Mesothelial cell of epicardium (in vitro differentiated cells): ENCODE measurements around the gene FAM120A. TPM values are rescaled to one million over a fixed set of nuclear protein-coding genes. Genes with fewer than 3 reads are reported as not detected.

Source experiments
- DNase-seq, 2 experiments: peaks; one replicate each; pipeline ENCODE4 v3.0.0; 2021; ENCODE audit warnings: low spot score in 2 of 2; ENCODE audit not compliant: unreplicated experiment in 2 of 2
- H3K27ac Mint-ChIP-seq: 2 replicates; pipeline ENCODE4 v1.8.0; 2021; ENCODE audit warnings: mixed read lengths
- H3K27me3 Mint-ChIP-seq: 2 replicates; pipeline ENCODE4 v1.8.0; 2021; ENCODE audit warnings: low read depth, mixed read lengths
- H3K36me3 Mint-ChIP-seq: 2 replicates; pipeline ENCODE4 v1.8.0; 2021; ENCODE audit warnings: mixed read lengths
- H3K4me1 Mint-ChIP-seq: 2 replicates; pipeline ENCODE4 v1.8.0; 2021; ENCODE audit warnings: mixed read lengths
- H3K4me3 Mint-ChIP-seq: 2 replicates; pipeline ENCODE4 v1.8.0; 2021; ENCODE audit warnings: mild to moderate bottlenecking, moderate library complexity, mixed read lengths
- H3K9me3 Mint-ChIP-seq: 2 replicates; pipeline ENCODE4 v1.8.0; 2021; ENCODE audit warnings: mixed read lengths
- total RNA-seq: library from RNA; stranded (reverse); gene quantifications from 3 replicates; pipeline ENCODE4 v1.2.1, GENCODE V29; 2021
- TF ChIP-seq, protein P1 (sequence below): fragments of 200-600 bp; sonication (generic); IDR thresholded peaks from one replicate; pipeline ENCODE4 v1.5.0; 2021; ENCODE audit warnings: antibody characterized with exemption; ENCODE audit not compliant: unreplicated experiment

The FAM120A gene
- total RNA-seq, 1 donor from 2014 or later = 59.4 TPM

DNA sequence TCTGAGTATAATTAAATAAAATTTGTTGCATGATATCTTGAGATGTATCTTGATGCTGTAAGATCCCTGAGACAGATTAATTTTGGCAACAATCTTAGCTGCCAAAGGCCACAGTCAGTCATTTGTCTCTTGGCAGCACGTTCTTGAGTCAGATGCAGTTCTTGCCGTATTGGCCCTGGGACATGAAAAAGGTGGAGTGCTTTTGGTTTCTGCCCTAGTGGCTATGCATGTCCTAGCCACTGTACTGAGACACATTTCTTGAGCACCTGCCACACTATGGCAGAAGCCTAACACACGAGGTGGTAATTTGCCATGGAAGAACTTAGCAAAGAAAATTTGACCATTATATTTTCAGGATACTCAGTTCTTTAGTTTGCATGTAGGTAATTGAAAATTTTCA lies 79.9 kb downstream of the FAM120A start:
- no peaks in the 10 kb centered on the region for H3K27me3 Mint-ChIP-seq
- TF ChIP-seq, protein P1, sequence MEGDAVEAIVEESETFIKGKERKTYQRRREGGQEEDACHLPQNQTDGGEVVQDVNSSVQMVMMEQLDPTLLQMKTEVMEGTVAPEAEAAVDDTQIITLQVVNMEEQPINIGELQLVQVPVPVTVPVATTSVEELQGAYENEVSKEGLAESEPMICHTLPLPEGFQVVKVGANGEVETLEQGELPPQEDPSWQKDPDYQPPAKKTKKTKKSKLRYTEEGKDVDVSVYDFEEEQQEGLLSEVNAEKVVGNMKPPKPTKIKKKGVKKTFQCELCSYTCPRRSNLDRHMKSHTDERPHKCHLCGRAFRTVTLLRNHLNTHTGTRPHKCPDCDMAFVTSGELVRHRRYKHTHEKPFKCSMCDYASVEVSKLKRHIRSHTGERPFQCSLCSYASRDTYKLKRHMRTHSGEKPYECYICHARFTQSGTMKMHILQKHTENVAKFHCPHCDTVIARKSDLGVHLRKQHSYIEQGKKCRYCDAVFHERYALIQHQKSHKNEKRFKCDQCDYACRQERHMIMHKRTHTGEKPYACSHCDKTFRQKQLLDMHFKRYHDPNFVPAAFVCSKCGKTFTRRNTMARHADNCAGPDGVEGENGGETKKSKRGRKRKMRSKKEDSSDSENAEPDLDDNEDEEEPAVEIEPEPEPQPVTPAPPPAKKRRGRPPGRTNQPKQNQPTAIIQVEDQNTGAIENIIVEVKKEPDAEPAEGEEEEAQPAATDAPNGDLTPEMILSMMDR = no peak
- H3K27ac Mint-ChIP-seq = no peak overlapping the region
- no peak overlapping the region for H3K4me3 Mint-ChIP-seq
- peaks cover 1% of the 10 kb centered on the region for H3K4me1 Mint-ChIP-seq
- no peaks in the 10 kb centered on the region for H3K9me3 Mint-ChIP-seq
- peaks cover 42% of the 10 kb centered on the region for H3K36me3 Mint-ChIP-seq
- DNase-seq = no peak

DNA sequence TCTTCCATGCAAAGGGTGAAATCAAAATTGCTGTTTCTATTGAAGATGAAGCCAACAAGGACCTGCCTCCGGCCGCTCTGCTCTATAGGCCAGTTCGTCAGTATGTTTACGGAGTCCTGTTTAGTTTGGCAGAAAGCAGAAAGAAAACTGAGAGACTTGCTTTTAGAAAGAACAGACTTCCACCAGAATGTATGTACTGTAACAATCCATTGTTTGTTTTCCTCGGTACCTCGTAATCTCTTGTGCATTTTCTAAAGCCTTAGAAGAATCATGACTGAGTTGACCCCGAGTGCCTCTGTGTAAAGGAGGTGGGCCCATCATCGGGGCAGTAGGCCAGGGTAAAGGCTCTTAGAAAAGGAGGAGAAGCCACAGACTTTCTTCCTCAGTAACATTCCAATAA lies 80.7 kb downstream of the FAM120A start:
- TF ChIP-seq, protein P1 = no peak
- no peaks in the 10 kb centered on the region for H3K4me1 Mint-ChIP-seq
- no peak overlapping the region for H3K4me3 Mint-ChIP-seq
- H3K36me3 Mint-ChIP-seq = peaks cover 35% of the 10 kb centered on the region
- no peaks in the 10 kb centered on the region for H3K27me3 Mint-ChIP-seq
- DNase-seq = no peak
- H3K9me3 Mint-ChIP-seq = no peaks in the 10 kb centered on the region
- no peak overlapping the region for H3K27ac Mint-ChIP-seq

DNA sequence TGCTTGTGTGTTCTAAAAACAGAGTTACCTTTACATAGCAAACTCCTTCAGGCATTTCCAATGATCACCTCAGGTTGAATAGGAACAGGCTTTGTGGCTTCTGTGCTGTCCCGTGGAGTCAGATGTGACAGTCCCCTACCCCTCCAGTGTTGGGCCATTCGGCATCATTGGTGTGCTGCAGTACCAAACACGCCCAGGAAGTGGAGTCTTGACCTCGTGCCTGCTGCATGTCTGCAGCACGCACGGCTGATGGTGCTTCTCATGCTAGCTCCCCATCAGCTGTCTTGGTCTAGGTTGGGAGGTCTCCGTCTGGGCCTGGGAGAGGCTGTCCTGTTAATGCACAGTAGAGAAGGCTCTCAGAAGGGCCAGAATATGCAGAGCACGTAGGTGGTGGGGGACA lies 82.4 kb downstream of the FAM120A start:
- TF ChIP-seq, protein P1 = no peak
- no peak for DNase-seq
- Mint-ChIP-seq H3K27me3 (no peaks in the 10 kb centered on the region), H3K4me3 (no peak overlapping the region), H3K4me1 (no peaks in the 10 kb centered on the region), H3K27ac (no peak overlapping the region), H3K36me3 (peaks cover 30% of the 10 kb centered on the region), H3K9me3 (no peaks in the 10 kb centered on the region)

DNA sequence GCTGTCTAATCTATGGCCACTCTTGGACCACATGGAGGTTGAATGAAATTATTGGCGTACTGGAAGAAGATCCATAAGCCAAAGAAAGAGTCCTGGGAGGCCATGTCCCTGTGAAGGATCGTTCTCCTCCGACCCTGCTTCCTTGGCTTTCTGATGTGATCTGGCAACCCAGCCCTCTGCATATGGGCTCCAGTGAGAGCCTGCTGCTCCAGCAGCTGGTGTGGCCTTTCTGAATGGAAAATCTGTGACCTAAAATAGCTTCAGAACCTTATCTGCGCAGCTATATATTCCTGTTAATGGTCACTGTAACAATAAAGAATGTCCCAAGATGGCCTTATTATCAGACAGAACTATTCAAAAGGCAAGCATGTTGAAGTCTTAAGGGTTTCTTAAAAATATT lies 84.7 kb downstream of the FAM120A start:
- H3K27me3 Mint-ChIP-seq = no peaks in the 10 kb centered on the region
- H3K36me3 Mint-ChIP-seq = peaks cover 26% of the 10 kb centered on the region
- no peak overlapping the region for H3K4me3 Mint-ChIP-seq
- TF ChIP-seq, protein P1 = no peak
- no peak overlapping the region for H3K27ac Mint-ChIP-seq
- no peak for DNase-seq
- no peaks in the 10 kb centered on the region for H3K4me1 Mint-ChIP-seq
- H3K9me3 Mint-ChIP-seq = no peaks in the 10 kb centered on the region

DNA sequence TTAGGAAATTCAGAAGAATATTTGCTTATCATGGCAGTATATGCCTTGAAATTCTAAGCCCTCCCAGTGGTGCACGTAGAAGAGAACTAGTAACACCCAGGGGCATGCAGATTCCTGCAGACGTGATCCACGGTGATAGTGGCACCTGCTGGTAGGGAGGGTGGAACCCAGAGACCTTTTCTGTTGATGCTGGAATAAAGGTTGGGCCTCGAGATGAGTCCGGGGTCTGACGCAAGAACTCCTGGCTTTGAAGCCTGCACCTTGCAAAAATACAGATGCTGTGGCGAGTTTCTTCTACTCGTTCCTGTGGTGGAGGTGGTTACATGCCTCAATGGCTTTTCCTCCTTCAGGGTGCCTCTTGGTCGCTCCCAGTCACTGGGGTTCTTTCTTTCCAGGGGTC lies 85.4 kb downstream of the FAM120A start:
- H3K4me1 Mint-ChIP-seq = no peaks in the 10 kb centered on the region

DNA sequence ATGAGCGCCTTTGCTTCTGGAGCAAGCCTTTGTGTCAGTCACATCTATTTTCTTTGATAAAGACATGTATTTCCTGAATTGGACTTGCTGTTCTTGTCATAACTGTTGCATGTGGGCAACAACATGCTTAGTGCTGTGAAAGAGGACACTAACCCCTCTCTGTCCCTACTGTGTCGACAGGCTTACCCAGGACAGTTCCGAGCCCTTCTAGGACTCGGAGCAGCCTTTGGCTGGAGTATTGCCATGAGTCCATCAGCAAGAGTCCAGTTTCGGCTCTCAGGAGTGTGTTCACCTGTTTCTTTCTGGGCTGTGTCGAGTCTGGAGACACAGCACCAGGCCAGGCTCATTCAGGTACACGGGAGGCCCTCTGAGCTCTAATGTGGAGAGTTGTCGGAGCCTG lies 88.8 kb downstream of the FAM120A start:
- Mint-ChIP-seq H3K4me1 (no peaks in the 10 kb centered on the region), H3K27me3 (no peaks in the 10 kb centered on the region), H3K9me3 (no peaks in the 10 kb centered on the region), H3K36me3 (peaks cover 16% of the 10 kb centered on the region), H3K27ac (no peak overlapping the region), H3K4me3 (no peak overlapping the region)
- no peak for DNase-seq
- TF ChIP-seq, protein P1 = no peak

More for the DNA sequence above, 85.4 kb downstream of the FAM120A start:
- no peaks in the 10 kb centered on the region for H3K9me3 Mint-ChIP-seq
- peaks cover 29% of the 10 kb centered on the region for H3K36me3 Mint-ChIP-seq
- no peaks in the 10 kb centered on the region for H3K27me3 Mint-ChIP-seq
- no peak overlapping the region for H3K27ac Mint-ChIP-seq
- DNase-seq = no peak
- no peak overlapping the region for H3K4me3 Mint-ChIP-seq
- TF ChIP-seq, protein P1 = no peak
